Uterus (tissue), 2 donors: Measurements from ENCODE around the gene ZFYVE1.

Source experiments
- CTCF ChIP-seq, 4 experiments: fragments of 200-600 bp in 2 of 4; fragments of 450-650 bp in 2 of 4; sonication (generic) in 2 of 4; IDR thresholded peaks; one replicate each; pipeline ENCODE4 v1.5.1; 2016 to 2019; ENCODE audit warnings: antibody characterized with exemption in 4 of 4, mild to moderate bottlenecking in 2 of 4, moderate library complexity in 1 of 4
- POLR2A ChIP-seq, 2 donors: fragments of 450-650 bp; IDR thresholded peaks; one replicate each; pipeline ENCODE4 v1.6.1; 2016; ENCODE audit warnings: antibody characterized with exemption in 2 of 2, mild to moderate bottlenecking in 1 of 2, moderate library complexity in 1 of 2

- TF ChIP-seq POLR2A (IDR thresholded peaks at IDR 0.05) (no peak), CTCF (IDR thresholded peaks at IDR 0.05) (no peak)
Observed at GRCh38 chr14:72952171-72952570, 74.7 kb downstream of the ZFYVE1 start.
